HG03045 (cell line): ENCODE measurements around the gene TPX2.

Source experiments
- ATAC-seq: cut with Tn5 transposase; IDR thresholded peaks from one replicate; pipeline ENCODE4 v1.9.1; 2021; ENCODE audit warnings: mild to moderate bottlenecking, moderate library complexity; ENCODE audit not compliant: unreplicated experiment

Gene TPX2

DNA sequence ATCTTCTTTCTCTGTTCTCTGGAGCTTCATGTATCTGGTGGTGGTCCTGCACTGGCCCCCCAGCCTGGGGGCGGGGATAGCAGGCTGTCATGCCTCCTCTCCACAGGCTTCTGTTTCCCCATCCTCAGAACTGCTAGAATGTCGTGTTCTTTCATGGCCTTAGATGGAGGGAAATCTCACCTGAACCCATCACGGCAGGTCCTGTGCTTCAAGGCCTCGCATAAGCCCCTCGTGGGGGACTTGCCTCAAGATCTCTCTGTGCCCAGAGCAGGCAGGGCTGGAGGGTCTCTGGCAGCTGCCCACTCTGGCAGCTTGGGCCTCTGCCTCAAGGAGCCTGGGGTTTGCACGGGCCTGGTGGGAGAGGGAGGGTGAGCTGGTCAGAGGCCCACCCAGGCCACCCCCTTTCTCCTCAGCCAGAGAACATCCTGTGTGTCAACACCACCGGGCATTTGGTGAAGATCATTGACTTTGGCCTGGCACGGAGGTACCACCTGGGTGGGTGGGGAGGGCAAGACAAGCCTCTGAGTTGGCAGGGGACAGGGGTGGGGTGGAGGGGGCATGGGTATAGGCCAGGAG is 91.4 kb downstream of the TPX2 start:
- ATAC-seq, result no peak

- no peak for ATAC-seq
Observed at GRCh38 chr20:31831211-31831610, 92.1 kb downstream of the TPX2 start.

DNA sequence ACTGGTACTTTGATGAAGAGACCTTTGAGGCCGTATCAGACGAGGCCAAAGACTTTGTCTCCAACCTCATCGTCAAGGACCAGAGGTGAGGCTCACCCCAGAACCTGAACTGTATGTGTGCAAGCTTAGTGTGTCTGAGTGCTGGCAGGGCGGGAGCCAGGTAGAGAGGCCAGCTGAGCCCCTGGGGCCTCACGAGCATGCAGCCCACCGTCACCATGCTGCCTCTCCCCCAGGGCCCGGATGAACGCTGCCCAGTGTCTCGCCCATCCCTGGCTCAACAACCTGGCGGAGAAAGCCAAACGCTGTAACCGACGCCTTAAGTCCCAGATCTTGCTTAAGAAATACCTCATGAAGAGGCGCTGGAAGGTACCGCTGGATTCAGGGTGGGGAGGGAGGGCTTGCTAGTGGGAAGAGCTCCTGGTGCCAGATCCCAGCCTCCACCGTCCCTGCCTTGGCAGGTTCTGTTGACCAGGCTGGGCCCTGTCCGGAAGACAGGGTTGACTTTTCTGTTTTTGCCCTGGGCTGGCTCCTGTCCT is 92.7 kb downstream of the TPX2 start:
- no peak for ATAC-seq

- ATAC-seq, result no peak
Observed at GRCh38 chr20:31833130-31833930, 94.2 kb downstream of the TPX2 start.

- ATAC-seq, result no peak
Observed at GRCh38 chr20:31833931-31834521, 94.9 kb downstream of the TPX2 start.

DNA sequence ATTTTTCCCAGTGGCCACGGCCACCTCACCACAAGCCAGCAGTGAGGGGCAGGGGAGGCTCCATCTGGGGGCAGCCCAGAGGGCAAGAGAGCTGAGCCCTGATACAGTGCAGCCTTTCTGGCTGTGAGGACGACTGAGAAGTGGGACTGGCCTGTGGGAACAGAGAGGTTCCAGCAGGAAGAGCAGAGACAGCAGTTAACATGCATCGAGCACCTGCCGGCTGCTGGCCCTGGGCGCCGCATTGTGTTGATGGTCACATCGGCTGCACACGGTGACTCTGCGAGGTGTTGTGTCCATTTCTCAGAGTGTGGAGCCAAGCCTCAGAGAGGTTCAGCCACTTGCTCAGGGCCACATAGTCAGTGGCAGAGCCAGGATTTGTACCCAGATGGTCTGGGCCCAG is 96.5 kb downstream of the TPX2 start:
- no peak for ATAC-seq

DNA sequence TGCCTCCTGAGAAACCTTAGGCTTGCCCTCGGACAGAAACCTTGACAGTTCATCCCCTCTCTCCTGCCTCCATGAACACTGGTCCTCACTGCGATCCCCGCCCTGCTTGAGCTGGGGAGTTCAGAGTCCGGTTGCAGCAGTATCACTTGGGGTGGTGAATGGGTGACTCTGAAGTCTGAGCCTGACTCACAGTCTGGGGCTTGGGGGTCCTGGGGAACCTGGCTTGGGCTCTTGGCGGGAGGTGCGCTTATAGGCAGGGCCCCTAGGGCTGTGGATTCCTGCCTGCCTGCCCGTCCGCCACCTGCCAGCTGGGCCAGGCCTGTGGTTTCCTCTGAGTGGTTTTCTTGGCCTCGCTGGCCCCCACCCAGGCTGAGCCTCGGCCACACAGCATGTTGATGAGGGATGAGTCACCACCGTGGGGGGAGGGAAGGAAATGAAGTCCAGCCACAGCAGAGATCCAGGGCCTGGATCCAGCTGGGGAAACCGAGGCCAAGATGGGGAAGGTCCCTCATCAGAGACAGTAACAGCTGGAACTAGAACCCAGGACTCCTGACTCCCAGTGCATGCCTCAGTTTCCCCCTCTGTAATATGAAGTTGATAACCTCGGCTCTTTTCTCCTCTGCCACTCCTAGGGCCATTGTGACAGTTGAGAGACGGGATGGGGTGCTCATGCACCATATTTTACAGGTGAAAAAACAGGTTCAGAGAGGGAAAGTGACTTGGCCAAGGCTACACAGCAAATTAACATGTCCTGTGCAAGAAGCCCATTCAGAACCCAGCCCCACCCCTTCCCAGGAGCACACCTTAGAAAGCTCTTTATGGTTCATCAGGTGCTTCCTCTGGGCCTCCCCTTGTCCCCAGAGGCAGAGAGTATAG is 97.1 kb downstream of the TPX2 start:
- ATAC-seq, result peak; percentile 62

GRCh38 chr20:31836853-31837608 is 97.9 kb downstream of the TPX2 start:
- ATAC-seq, result no peak

GRCh38 chr20:31837896-31838397 is 98.9 kb downstream of the TPX2 start:
- no peak for ATAC-seq

DNA sequence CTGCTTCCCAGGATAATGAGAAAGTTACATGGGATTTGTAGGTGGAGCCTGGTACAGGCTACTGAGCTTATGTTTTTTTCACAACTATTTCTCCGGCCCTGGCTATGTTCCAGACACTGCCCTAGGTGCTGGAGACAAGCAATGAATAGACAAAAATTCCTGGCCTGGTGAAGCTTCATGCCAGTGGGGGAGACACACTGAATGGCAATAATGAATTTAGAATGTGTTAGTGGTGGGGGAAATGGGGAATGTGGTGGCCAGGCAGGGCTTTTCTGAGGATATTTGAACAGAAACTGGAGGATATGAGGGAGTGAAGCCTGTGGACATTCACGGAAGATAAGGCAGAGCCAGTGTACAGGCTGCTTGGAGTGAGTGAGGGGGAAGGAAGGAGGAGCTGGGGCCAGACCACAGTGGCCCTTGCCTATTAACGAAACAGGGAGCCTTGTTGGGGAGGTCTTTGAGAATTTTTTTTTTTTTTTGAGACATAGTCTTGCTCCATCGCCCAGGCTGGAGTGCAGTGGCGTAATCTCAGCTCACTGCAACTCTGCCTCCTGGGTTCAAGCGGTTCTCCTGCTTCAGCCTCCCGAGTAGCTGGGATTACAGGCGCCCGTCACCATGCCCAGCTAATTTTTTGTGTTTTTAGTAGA is 99.7 kb downstream of the TPX2 start:
- ATAC-seq, result no peak

GRCh38 chr20:31839782-31840487 is 100.8 kb downstream of the TPX2 start:
- ATAC-seq, result no peak

GRCh38 chr20:31840906-31841816 is 102.1 kb downstream of the TPX2 start:
- no peak for ATAC-seq

- no peak for ATAC-seq
Observed at GRCh38 chr20:31841928-31842327, 102.8 kb downstream of the TPX2 start.

DNA sequence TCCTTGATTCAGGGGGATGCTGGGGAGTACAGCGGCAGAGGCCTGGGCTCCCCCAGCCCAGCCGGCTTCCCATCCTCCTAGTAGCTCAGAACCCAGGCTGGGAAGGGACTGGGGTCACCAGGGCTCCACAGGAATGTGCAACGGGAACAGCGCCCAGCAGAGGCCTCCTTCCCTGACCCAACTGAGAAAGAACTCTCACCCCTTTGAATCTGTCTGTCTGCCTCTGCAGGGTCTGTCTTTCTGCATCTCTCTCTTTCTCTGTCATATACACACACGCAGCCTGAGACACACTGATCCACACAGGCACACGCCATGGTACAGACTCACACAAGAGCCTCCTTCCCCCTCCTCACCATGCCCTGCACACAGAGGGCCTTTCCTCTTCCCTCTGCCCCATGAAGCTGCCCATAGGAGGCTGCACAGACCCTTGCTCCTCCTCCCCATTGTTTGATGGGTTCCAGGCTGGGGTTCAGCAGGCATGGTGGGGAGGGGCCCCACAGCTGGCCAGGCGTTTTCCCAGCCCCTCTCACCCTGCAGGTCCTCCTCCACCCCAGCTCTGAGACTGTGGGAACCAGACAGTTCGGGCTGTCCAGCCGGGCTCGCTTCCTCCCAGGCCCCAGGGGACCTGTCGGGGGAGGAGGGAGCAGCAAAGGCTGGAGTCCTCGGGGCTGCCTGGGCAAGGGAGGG is 103.5 kb downstream of the TPX2 start:
- no peak for ATAC-seq

DNA sequence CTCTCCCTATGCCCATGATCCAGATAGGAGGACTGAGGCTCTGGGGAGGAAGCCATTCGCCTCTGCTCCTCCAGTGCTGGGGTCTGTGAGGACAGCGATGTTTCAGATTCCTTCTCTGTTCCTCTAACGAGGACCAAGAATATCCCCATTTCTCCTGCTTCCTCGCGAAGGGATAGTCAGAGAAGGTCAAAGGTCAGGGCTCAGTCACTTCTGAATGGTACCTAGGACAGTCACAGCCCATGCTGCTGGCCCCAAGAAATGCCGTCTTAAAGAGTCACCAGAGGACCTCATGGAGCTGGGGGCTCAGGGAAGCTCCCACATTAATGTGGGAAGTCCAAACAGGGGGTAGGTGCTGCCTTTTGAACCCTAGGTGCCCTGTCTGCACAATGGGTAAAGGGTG is 104.2 kb downstream of the TPX2 start:
- ATAC-seq, result no peak

DNA sequence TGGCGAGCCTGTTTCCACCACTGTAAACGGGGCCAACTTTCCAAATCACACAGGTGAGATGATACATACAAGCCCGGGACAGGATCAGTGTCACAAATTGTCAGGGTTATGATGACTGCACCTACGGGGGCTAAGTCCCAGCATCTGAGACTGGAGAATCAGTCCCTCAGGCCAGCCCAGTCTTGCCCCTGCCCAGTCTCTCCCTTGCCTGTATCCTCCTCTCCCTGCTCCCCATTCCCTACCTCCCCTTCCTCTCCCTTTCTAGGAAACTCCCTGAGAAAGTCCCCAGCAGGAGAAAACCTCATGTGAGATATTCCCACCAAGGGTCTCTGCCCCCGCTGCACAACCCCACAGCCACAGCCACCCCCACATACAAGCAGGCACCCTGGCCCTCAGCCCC is 104.8 kb downstream of the TPX2 start:
- no peak for ATAC-seq

DNA sequence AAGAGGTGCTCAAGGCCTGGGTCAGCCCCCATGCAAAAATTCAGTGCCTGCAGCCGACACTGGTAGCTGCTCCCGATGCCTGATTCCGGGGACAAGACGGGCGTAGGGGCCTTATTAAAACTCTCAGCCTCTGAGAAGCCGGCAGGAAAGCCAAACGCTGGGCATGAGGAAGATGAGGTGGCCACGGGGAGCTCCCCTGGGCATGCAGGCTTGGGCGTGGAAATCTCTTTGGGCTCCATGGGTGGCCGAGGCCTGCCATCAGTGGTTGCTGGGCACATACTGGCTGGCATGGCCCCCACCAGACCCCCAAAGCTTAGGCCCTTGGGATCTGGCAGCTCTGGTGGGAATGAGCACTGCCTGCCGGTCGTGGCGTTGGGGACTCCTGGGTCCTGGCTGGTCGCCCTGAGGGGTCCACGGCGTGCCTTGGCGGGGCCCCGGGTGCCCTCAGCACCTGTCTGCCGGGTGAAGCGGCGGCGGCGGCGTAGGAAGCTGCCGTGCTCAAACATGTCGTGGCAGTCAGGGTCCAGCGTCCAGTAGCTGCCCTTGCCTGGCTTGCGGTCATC is 105.7 kb downstream of the TPX2 start:
- no peak for ATAC-seq
